Esophagus (tissue), 2 donors: ENCODE data around the gene PAXX. TPM values are rescaled to one million over a fixed set of nuclear protein-coding genes. Genes with fewer than 3 reads are reported as not detected.

ENCODE experiments used
- H3K27ac ChIP-seq, 2 donors: one replicate each; pipeline ENCODE4 v1.5.1; 2013; ENCODE audit warnings: low read depth in 2 of 2, mild to moderate bottlenecking in 2 of 2, inconsistent platforms in 1 of 2, low read length in 1 of 2, moderate library complexity in 1 of 2
- H3K27me3 ChIP-seq, 2 donors: one replicate each; pipeline ENCODE4 v1.6.1; 2013; ENCODE audit warnings: low read length in 2 of 2, control low read depth in 1 of 2, mild to moderate bottlenecking in 1 of 2; ENCODE audit not compliant: insufficient read depth in 2 of 2, control insufficient read depth in 1 of 2
- H3K36me3 ChIP-seq, 2 donors: one replicate each; pipeline ENCODE4 v1.6.1; 2013; ENCODE audit warnings: low read length in 1 of 2; ENCODE audit not compliant: control insufficient read depth in 2 of 2, insufficient read depth in 2 of 2
- H3K4me1 ChIP-seq, 2 donors: one replicate each; pipeline ENCODE4 v1.6.1; 2013; ENCODE audit warnings: low read length in 1 of 2; ENCODE audit not compliant: control insufficient read depth in 2 of 2, insufficient read depth in 2 of 2
- H3K4me3 ChIP-seq, 2 donors: one replicate each; pipeline ENCODE4 v1.5.1; 2013; ENCODE audit warnings: low read length in 2 of 2, mild to moderate bottlenecking in 2 of 2, low read depth in 1 of 2, moderate library complexity in 1 of 2
- H3K9me3 ChIP-seq, 2 donors: one replicate each; pipeline ENCODE4 v1.6.1; 2013; ENCODE audit warnings: mild to moderate bottlenecking in 2 of 2, low read depth in 1 of 2, low read length in 1 of 2, moderate library complexity in 1 of 2; ENCODE audit not compliant: control insufficient read depth in 2 of 2, insufficient read depth in 1 of 2
- WGBS, 2 donors: extraction: QIAGEN DNeasy Blood & Tissue Kit; methylation state at CpG; one replicate each; pipeline ENCODE4 v1.1.7; 2013; 5-methylcytosine and 5-hydroxymethylcytosine counted together
- polyA plus RNA-seq, 2 donors: library from polyadenylated mRNA; stranded (reverse); fragments of 200-250 nt; gene quantifications; one replicate each; pipeline ENCODE4 v1.2.3, GENCODE V29; 2013
- donor health status: healthy with polysubstance abuse.
- donor health status: Bipolar disorder and iron deficiency.

Gene PAXX
- polyA plus RNA-seq, 2 donors = 49.7 to 119 TPM

DNA sequence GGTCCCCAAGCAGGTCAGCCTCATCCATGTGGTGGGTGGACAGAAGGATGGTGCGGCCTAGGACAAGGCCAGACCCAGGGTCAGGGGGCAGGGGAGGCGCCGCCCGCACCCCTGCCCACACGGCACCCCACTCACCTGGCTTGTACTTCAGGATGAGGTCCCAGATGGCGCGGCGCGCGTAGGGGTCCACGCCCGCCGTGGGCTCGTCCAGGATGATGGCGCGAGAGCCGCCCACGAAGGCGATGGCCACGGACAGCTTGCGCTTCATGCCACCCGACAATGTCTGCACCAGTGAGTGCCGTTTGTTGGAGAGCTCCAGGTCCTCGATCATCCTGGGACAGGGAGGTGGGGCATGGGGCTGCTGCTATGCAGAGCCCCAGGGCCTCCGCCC, 23.3 kb downstream of the PAXX start:
- Histone ChIP-seq H3K4me3 (no peak overlapping the region), H3K36me3 (peaks cover 0 to 32% of the 10 kb centered on the region in 2 donors), H3K4me1 (no peaks in the 10 kb centered on the region), H3K27me3 (no peaks in the 10 kb centered on the region), H3K9me3 (no peaks in the 10 kb centered on the region), H3K27ac (no peak overlapping the region)
- 97 to 98% methylated on average over 25 of the region's 25 CpGs for WGBS, 2 donors

DNA sequence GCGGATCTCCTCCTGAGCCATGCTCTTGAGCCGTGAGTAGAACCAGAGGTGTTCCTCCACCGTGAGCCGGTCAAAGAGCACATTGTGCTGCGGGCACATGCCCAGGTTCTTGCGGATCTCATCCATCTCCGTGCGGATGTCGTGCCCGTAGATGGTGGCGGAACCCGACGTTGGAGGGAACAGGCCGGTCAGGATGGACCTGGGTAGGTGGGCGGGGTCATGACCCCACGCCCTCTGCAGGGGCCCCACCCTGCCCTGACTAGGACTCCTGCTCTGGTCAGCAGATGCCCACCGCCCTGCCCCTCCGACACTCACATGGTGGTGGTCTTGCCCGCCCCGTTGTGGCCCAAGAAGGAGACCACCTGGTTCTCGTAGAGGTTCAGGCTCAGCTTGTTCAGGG, 23.8 kb downstream of the PAXX start:
- WGBS, 2 donors = 96% methylated on average over 21 of the region's 21 CpGs
- H3K4me1 ChIP-seq = no peaks in the 10 kb centered on the region
- H3K27ac ChIP-seq = no peak overlapping the region
- H3K9me3 ChIP-seq = no peaks in the 10 kb centered on the region
- peaks cover 0 to 31% of the 10 kb centered on the region in 2 donors for H3K36me3 ChIP-seq
- no peaks in the 10 kb centered on the region for H3K27me3 ChIP-seq
- H3K4me3 ChIP-seq = no peak overlapping the region

DNA sequence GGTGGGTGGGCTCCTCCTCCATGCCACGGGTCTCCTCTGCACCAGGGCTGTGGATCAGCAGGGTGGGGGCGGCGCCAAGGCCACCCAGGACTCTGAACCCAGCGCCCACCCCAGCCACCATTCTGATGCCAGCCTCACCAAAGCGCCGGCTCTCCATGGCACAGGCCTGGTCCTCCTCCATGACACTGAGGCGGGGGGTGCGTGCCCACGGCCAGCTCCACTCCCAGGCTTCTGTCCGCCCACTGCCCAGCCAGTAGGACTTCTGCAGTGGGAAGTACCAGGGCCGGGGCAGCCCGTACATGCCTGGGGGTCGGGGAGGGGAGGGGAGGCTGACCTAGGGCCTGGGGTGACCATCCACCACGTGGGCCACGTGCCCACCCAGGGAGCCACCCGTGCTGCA, 24.2 kb downstream of the PAXX start:
- WGBS, 2 donors = 92 to 98% methylated on average over 16 of the region's 16 CpGs
- H3K9me3 ChIP-seq = no peaks in the 10 kb centered on the region
- H3K4me3 ChIP-seq = no peak overlapping the region
- no peak overlapping the region for H3K27ac ChIP-seq
- H3K36me3 ChIP-seq = peaks cover 0 to 30% of the 10 kb centered on the region in 2 donors
- H3K4me1 ChIP-seq = no peaks in the 10 kb centered on the region
- no peaks in the 10 kb centered on the region for H3K27me3 ChIP-seq

DNA sequence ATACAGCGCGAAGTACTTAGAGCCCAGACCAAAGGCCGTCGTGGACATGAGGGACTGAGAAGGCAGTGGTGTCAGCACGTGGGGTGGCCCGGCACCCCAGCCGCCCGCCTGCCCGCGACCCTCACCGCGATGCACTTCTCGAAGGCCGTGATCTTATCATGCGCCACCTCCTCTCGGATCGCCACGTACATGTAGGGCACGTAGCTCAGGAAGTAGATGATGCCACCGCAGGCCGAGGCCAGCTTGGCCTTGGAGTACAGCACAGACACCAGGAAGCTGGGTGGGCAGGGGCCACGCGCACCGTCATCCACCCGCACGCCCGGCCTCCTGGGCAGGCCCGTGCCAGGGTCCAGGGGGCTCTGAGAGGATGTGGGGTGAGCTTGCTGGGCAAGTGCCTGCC, 24.8 kb downstream of the PAXX start:
- 97 to 98% methylated on average over 28 of the region's 28 CpGs for WGBS, 2 donors
- H3K27me3 ChIP-seq = no peaks in the 10 kb centered on the region
- H3K27ac ChIP-seq = no peak overlapping the region
- peaks cover 0 to 3% of the 10 kb centered on the region in 2 donors for H3K9me3 ChIP-seq
- no peak overlapping the region for H3K4me3 ChIP-seq
- no peaks in the 10 kb centered on the region for H3K4me1 ChIP-seq
- H3K36me3 ChIP-seq = peaks cover 0 to 27% of the 10 kb centered on the region in 2 donors

DNA sequence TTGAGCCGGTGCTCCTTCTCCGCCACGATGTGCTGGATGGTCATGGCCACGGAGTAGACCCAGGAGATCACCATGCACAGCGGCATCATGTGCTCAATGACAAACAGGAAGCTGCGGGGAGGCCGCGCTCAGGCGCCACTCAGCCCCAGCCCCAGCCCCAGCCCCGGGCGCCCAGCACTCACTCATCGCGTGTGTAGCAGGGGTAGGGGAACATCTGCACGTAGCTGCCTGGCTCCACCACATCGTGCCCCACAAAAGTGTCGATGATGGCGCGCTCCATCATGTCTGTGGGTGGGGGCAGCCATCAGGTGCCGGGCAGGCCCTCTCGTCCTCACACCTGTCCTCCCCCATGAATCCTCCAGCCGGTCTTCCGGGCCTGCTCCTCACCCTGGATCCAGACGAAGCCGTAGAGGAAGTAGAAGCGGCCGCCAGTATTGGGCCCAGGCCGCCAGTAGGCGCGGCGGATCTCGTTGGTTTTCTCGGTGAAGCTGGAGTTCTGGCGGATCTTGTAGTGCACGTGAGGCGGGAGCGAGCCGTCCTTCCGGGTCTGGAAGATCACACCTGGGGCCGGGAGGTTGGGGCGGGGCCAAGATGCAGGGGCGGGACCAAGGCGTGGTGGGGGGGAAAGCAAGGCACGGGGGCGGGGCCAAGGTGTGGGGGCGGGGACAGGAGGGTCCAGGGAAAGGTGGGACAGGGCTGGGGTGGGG, 25.7 kb downstream of the PAXX start:
- Histone ChIP-seq H3K4me3 (no peak overlapping the region), H3K9me3 (peaks cover 0 to 3% of the 10 kb centered on the region in 2 donors), H3K27me3 (no peaks in the 10 kb centered on the region), H3K36me3 (peaks cover 0 to 23% of the 10 kb centered on the region in 2 donors), H3K4me1 (no peaks in the 10 kb centered on the region), H3K27ac (no peak overlapping the region)
- WGBS, 2 donors = 91 to 93% methylated on average over 45 of the region's 45 CpGs

DNA sequence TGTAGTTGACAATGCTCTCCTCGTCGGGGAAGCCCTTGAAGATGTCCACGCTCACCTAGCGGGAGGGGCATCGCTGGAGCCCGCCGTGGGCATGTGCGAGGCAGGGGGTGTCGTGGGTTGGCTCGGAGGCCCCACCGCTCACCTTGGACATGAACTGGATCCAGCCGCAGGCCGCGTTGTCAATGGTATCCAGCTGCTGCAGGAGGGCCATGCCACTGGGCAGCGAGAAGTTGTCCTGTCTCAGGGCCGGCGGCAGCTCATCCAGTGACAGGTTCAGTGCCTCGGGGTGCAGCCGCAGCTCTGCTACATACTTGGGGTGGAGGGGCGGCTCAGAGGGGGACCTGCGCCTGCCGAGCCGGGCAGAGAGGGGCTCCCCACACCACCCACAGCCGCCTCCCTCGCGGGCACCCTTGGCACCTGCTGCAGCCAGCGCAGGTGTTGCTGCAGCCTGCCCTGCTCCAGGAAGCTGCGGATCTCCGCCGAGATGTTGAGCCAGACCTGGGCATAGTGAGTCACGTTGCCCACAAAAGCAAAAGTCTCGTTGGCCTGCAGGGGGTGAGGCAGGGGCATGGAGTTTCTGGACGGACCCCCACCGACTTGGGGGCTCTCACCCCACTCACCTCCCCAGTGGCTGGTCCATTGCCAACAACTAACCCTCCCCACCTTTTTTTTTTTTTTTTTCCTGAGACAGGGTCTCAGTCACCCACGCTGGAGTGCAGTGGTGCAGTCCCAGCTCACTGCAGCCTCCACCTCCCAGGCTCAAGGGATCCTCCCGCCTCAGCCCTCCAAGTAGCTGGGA, 26.7 kb downstream of the PAXX start:
- H3K27ac ChIP-seq = no peak overlapping the region
- H3K4me1 ChIP-seq = no peaks in the 10 kb centered on the region
- 77 to 82% methylated on average over 36 of the region's 36 CpGs for WGBS, 2 donors
- H3K9me3 ChIP-seq = peaks cover 0 to 3% of the 10 kb centered on the region in 2 donors
- no peaks in the 10 kb centered on the region for H3K27me3 ChIP-seq
- H3K4me3 ChIP-seq = no peak overlapping the region
- H3K36me3 ChIP-seq = peaks cover 0 to 25% of the 10 kb centered on the region in 2 donors

DNA sequence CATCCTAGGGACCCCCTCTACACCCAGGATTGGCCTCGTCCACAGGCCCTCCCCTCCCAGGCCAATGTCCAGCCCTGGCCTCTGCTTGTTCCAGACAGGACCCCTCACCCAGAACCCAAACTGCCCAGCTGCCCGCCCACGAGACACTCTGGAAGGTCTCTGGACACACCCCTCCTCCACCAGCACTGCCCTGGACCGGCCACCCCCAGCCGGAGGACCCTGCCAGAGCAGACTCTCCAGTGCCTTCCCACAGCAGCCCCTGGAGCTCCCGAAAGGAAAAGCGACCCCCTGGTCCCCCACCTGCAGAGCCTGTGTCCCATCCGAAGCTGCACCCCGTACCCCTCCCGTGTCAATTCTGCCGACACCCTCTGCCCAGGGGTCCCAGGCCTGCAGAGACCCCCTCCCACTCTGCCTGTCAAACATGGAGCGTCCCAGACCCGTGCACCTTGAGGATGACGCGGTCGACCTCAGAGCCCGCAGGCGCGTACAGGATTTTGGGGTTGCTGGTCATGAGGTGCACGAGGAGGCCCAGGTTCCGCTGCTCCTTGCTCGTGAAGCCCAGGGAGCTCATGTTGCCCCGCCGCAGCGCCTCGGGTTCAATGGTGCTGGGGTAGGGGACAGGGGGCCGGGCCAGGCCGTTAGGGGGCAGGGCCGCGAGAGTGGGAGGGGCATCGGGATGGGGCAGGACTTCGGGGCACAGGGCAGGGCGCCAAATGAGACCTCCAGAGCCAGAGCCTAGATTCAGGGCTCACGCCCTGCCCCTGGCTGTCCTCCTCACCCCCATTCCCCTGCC, 27.9 kb downstream of the PAXX start:
- Histone ChIP-seq H3K4me1 (no peaks in the 10 kb centered on the region), H3K36me3 (peaks cover 0 to 25% of the 10 kb centered on the region in 2 donors), H3K27ac (no peak overlapping the region), H3K27me3 (no peaks in the 10 kb centered on the region), H3K4me3 (no peak overlapping the region), H3K9me3 (peaks cover 0 to 3% of the 10 kb centered on the region in 2 donors)
- WGBS, 2 donors = 94% methylated on average over 34 of the region's 34 CpGs

DNA sequence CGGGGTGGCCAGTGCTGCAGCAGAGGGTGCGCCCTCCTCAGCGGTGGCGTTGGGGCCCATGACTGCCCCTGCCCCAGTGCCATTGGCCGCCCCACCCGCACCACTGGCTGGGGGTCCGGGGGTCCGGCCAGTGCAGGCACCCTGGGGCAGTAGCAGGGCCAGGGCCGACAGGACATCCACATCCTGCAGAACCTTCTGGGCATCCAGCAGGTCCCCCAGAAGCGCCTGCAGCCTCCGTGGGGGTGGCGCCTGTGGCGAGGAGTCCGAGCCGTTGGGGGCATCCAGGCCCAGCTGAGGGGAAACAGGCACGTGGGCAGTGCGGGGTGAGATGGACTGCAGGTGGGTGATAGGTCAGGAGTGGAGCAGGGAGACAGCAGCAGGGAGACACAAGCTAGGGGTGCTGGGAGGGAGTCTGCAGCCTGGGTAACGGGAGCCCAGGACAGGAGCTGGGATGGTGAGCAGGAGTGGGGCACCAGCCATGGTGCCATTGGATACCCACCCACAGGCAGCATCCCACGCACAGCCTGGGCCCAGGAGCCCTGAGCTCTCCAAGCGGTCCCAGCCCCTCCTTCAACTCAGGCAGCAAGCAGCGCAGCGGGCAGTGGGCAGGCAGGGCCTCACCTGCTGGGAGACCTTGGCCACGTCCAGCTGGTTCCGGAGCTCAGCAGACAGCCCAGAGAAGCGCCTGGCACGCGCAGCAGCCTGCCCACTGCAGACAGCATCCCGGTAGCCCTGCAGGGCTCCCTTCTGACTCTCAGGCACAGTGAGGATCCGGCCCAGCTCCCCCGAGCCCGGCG, 28.7 kb downstream of the PAXX start:
- H3K9me3 ChIP-seq = peaks cover 0 to 3% of the 10 kb centered on the region in 2 donors
- H3K27ac ChIP-seq = no peak overlapping the region
- no peak overlapping the region for H3K4me3 ChIP-seq
- peaks cover 0 to 7% of the 10 kb centered on the region in 2 donors for H3K4me1 ChIP-seq
- no peaks in the 10 kb centered on the region for H3K27me3 ChIP-seq
- 94 to 95% methylated on average over 31 to 32 of the region's 32 CpGs for WGBS, 2 donors
- H3K36me3 ChIP-seq = peaks cover 0 to 22% of the 10 kb centered on the region in 2 donors

DNA sequence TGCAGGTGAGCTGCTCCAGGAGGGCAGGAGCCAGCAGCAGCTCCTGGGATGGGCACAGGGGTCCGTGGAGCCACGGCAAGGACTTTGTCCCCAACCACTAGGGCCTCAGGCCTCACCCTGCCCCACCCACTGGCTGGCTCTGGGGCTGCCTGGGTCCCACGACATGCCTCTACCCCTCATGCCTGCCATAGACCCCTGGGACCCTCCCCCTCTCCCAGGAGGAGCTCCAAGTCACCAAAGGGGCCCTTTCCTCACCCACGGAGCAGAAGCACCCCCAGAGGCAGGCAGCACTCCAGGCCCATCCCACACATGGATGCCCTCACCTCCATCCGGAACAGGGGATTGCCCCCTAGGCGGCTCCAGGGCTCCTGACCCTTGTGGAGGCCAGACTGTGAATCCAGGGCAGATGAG, 29.4 kb downstream of the PAXX start:
- H3K4me3 ChIP-seq = no peak overlapping the region
- H3K36me3 ChIP-seq = peaks cover 0 to 17% of the 10 kb centered on the region in 2 donors
- WGBS, 2 donors = 91 to 92% methylated on average over 6 of the region's 6 CpGs
- no peaks in the 10 kb centered on the region for H3K27me3 ChIP-seq
- peaks cover 0 to 3% of the 10 kb centered on the region in 2 donors for H3K9me3 ChIP-seq
- peaks cover 0 to 8% of the 10 kb centered on the region in 2 donors for H3K4me1 ChIP-seq
- no peak overlapping the region for H3K27ac ChIP-seq
